HAP-1 (cell line): Measurements from ENCODE around the gene CDKL4.
"Not testable (repeated sequence)": the region's sequence is repeated elsewhere in the genome, so short reads cannot be mapped to it uniquely, and the experiment has no call there.

Experiments
- DNase-seq, 2 experiments: peaks; one replicate each; pipeline ENCODE4 v3.0.0-alpha.2; 2016 to 2020; ENCODE audit warnings: low spot score in 2 of 2
- H3K27me3 ChIP-seq: fragments of 250-450 bp; sonication (Bioruptor Pico); 2 replicates; pipeline ENCODE4 v1.5.1; 2020; ENCODE audit warnings: low read depth, mild to moderate bottlenecking, moderate library complexity
- H3K36me3 ChIP-seq: fragments of 250-450 bp; sonication (Bioruptor Pico); replicated peaks from 2 replicates; pipeline ENCODE4 v1.5.1; 2020; ENCODE audit warnings: mild to moderate bottlenecking
- H3K4me1 ChIP-seq: fragments of 250-450 bp; sonication (Bioruptor Pico); 2 replicates; pipeline ENCODE4 v1.5.1; 2020; ENCODE audit warnings: mild to moderate bottlenecking
- H3K4me3 ChIP-seq: fragments of 250-450 bp; sonication (Bioruptor Pico); 2 replicates; pipeline ENCODE4 v1.5.1; 2020; ENCODE audit warnings: mild to moderate bottlenecking, moderate library complexity
- H3K9me3 ChIP-seq: fragments of 250-450 bp; sonication (Bioruptor Pico); 2 replicates; pipeline ENCODE4 v1.5.1; 2020; ENCODE audit warnings: mild to moderate bottlenecking, moderate library complexity
- in situ Hi-C: fragments of 300-500 bp; cut with MboI; formaldehyde crosslinking; loops from 3 replicates; pipeline ENCODE4 v1.14.3; 2020; ENCODE audit warnings: low sequenced_read_pairs, inconsistent platforms, mixed read lengths

Gene CDKL4

DNA sequence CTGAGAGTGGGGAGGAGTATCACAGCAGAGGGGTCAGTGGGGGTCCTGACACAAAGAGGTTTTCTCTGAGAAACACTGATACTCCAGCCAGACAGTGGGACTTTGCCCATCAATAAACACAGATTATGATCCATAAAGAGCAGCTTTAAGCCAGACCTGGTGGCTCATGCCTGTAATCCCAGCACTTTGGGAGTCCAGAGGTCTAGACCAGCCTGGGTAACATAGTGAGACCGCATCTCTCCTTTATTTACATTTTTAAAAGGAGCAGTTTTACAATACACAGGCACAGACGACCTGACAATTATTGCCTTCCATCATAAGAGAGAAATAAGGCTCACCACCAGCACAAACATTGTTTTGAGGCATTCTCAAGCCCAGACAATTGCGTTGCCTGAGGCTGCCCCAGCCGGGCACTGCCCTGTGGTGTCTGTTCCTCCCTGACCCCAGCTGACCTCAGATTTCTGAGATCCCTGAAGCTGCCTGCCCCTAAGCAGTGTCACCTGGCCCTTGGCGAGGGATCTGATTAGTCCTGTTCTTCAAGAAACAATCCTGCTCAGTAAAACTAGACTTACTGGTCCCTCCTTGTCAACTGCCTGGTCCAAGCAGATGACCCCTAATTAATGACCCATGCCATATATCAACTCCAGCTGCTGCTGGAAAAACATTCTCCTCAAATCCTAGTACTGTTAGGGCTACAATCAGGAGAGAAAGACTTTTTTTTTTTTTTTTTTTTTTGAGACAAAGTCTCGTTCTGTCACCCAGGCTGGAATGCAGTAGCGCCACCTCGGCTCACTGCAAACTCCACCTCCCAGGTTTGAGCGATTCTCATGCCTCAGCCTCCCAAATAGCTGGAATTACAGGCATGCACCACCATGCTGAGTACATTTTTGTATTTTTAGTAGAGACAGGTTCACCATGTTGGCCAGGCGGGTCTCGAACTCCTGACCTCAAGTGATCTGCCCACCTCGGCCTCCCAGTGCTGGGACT is 63.5 kb downstream of the CDKL4 start:
- in situ Hi-C loops: no loop called here
- Histone ChIP-seq H3K27me3 (no peaks in the 10 kb centered on the region), H3K36me3 (no peaks in the 10 kb centered on the region), H3K4me1 (peaks cover 11% of the 10 kb centered on the region), H3K4me3 (no peak overlapping the region), H3K9me3 (no peaks in the 10 kb centered on the region)
- no peak for DNase-seq

GRCh38 chr2:39178756-39179155 is 65.0 kb downstream of the CDKL4 start:
- no peaks in the 10 kb centered on the region for H3K36me3 ChIP-seq
- H3K9me3 ChIP-seq: no peaks in the 10 kb centered on the region
- no peak for DNase-seq
- H3K4me1 ChIP-seq: peaks cover 16% of the 10 kb centered on the region
- no peak overlapping the region for H3K4me3 ChIP-seq
- in situ Hi-C loops: no loop called here
- H3K27me3 ChIP-seq: no peaks in the 10 kb centered on the region

- Histone ChIP-seq H3K9me3 (no peaks in the 10 kb centered on the region), H3K36me3 (no peaks in the 10 kb centered on the region), H3K27me3 (no peaks in the 10 kb centered on the region), H3K4me3 (no peak overlapping the region), H3K4me1 (peaks cover 16% of the 10 kb centered on the region)
- no peak for DNase-seq
- in situ Hi-C loops: no loop called here
Observed at GRCh38 chr2:39176997-39177396, 66.8 kb downstream of the CDKL4 start.

DNA sequence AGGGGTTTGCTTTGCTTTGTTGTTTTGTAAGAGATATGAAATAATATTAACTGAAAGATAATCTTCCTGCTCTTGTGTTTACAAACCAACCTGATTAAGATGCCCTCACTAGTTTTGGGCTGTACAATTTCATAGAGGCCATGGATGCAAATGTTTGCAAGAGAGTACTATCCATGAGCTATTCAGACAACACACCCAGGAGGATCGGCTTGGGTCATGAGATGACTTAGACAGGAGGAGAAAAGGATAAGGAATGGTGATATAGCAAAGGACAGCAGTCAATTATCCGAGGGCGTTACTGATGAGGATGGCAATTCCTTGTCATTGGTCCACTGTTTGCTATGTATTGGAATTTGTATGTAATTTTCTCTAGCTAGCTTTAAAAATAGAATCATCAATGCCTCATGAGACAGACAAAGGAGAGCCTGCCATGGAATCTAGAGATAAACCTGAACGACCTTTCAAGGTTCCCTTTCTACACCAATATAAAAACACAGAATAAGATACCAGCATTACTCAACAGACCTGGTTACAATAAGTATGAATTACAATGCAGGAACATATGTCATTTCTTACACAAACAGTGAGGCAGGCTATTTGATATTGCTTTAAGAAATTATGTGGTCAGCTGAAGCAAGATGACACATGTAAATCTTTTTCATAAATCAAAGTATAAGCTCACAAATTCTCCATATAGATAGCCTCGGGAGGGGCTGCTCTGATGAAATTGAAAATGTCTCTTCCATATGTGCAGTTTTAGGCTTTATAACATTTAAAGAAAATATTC is 68.6 kb downstream of the CDKL4 start:
- peaks cover 20% of the 10 kb centered on the region for H3K4me1 ChIP-seq
- no peaks in the 10 kb centered on the region for H3K36me3 ChIP-seq
- peak in 1 of 2 experiments; percentile 51 for DNase-seq
- no peaks in the 10 kb centered on the region for H3K27me3 ChIP-seq
- in situ Hi-C loops: no loop called here
- H3K9me3 ChIP-seq: no peaks in the 10 kb centered on the region
- no peak overlapping the region for H3K4me3 ChIP-seq

DNA sequence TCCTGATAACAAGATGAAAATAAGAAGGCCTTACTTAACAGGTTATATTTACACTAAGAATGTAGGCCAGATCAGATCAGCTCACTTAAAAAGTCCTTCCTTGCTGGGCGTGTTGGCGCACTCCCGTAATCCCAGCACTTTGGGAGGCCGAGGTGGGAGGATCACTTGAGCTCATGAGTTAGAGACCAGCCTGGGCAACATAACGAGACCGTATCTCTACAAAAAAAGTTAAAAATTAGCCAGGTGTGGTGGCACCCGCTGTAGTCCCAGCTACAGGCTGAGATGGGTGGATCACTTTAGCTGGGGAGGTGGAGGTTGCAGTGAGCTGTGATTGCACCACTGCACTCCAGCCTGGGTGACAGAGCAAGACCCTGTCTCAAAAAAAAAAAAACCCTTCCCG is 69.7 kb downstream of the CDKL4 start:
- no peak for DNase-seq
- Histone ChIP-seq H3K36me3 (no peaks in the 10 kb centered on the region), H3K4me1 (peaks cover 20% of the 10 kb centered on the region), H3K27me3 (no peaks in the 10 kb centered on the region), H3K9me3 (no peaks in the 10 kb centered on the region), H3K4me3 (no peak overlapping the region)
- in situ Hi-C loops: no loop called here

GRCh38 chr2:39172047-39172706 is 71.6 kb downstream of the CDKL4 start:
- H3K27me3 ChIP-seq, DNase-seq, H3K9me3 ChIP-seq, H3K36me3 ChIP-seq, in situ Hi-C loops, H3K4me3 ChIP-seq: not testable (repeated sequence)
- H3K4me1 ChIP-seq: peaks cover 20% of the 10 kb centered on the region

DNA sequence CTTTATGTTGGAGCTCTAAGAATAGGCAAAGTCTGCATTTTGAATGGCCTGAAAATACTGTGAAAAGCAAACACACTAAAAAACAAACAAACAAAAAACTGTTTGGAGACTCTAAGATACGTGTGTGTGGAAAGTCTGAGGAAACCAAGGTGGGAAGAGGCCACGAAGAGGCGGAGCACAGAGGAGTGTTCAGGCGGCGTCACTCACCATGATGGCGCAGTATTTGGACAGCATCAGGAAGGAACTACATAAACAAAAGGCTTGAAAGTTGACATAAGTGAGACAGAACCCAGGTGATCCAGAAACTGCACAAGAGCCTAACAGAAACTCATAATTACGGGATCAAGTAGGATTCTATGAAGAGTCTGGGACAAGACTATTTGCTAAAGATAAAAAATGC is 72.1 kb downstream of the CDKL4 start:
- DNase-seq: no peak

DNA sequence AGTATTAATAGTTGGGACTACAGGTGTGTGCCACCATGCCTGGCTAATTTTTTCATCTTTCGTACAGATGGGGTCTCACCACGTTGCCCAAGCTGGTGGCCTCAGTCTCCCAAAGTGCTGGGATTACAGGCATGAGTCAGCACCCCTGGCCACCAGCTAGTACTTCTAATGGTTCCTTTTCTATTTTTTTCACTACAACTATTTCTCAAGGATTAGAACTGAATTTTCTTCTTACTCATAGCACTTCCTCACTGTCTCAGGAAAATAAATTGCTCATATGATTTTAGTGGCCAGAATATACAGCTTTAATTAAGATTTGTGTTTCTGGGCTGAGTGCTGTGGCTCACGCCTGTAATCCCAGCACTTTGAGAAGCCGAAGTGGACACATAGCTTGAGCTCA is 79.7 kb downstream of the CDKL4 start:
- in situ Hi-C loops: no loop called here
- H3K27me3 ChIP-seq: no peaks in the 10 kb centered on the region

More for the DNA sequence above, 72.1 kb downstream of the CDKL4 start:
- no peak overlapping the region for H3K4me3 ChIP-seq
- H3K9me3 ChIP-seq: no peaks in the 10 kb centered on the region
- peaks cover 20% of the 10 kb centered on the region for H3K4me1 ChIP-seq
- in situ Hi-C loops: no loop called here
- H3K36me3 ChIP-seq: no peaks in the 10 kb centered on the region
- no peaks in the 10 kb centered on the region for H3K27me3 ChIP-seq

GRCh38 chr2:39160982-39161381 is 82.8 kb downstream of the CDKL4 start:
- Histone ChIP-seq H3K9me3 (no peaks in the 10 kb centered on the region), H3K27me3 (no peaks in the 10 kb centered on the region), H3K36me3 (no peaks in the 10 kb centered on the region), H3K4me1 (peaks cover 4% of the 10 kb centered on the region), H3K4me3 (no peak overlapping the region)
- in situ Hi-C loops: no loop called here
- no peak for DNase-seq

More for the DNA sequence above, 79.7 kb downstream of the CDKL4 start:
- Histone ChIP-seq H3K9me3 (no peaks in the 10 kb centered on the region), H3K4me1 (peaks cover 4% of the 10 kb centered on the region), H3K4me3 (no peak overlapping the region), H3K36me3 (no peaks in the 10 kb centered on the region)
- no peak for DNase-seq

DNA sequence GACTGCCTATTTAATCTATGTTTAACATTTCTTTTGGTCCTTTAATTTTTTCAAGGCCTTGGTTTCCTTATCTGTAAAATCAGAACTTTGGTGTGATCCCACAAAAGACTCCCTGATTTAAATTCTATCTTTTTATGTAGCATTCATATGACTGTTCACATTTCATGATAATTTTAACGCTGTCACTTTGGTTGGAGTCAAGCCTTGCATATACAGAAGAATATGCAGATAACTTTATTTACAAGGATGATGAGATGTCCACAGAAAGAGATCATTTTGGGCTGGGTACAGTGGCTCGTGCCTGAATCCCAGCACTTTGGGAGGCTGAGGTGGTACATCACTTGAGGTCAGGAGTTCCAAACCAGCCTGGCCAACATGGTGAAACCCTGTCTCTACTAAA is 84.5 kb downstream of the CDKL4 start:
- H3K4me3 ChIP-seq: no peak overlapping the region
- H3K9me3 ChIP-seq: no peaks in the 10 kb centered on the region
- H3K4me1 ChIP-seq: peaks cover 4% of the 10 kb centered on the region
- H3K36me3 ChIP-seq: no peaks in the 10 kb centered on the region
- no peaks in the 10 kb centered on the region for H3K27me3 ChIP-seq
- no peak for DNase-seq
- in situ Hi-C loops: no loop called here

GRCh38 chr2:39158351-39158750 is 85.4 kb downstream of the CDKL4 start:
- Histone ChIP-seq H3K4me1 (peaks cover 4% of the 10 kb centered on the region), H3K36me3 (no peaks in the 10 kb centered on the region), H3K27me3 (no peaks in the 10 kb centered on the region), H3K9me3 (no peaks in the 10 kb centered on the region), H3K4me3 (no peak overlapping the region)
- no peak for DNase-seq
- in situ Hi-C loops: no loop called here

DNA sequence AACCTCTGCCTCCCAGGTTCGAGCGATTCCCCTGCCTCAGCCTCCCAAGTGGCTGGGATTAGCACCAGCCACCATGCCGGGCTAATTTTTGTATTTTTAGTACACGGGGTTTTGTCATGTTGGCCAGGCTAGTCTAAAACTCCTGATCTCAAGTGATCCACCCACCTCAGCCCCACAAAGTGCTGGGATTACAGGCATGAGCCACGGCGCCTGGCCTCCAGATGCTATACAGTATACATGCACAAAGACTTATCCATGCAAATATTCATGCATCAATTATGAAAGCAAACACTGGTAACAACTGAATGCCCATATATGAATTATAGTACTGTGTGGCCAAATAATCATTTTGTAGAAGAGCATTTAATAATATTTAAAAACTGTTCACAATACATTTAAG is 86.9 kb downstream of the CDKL4 start:
- no peaks in the 10 kb centered on the region for H3K36me3 ChIP-seq
- H3K4me1 ChIP-seq: peaks cover 4% of the 10 kb centered on the region
- H3K27me3 ChIP-seq: no peaks in the 10 kb centered on the region
- H3K4me3 ChIP-seq: no peak overlapping the region
- DNase-seq: no peak
- H3K9me3 ChIP-seq: no peaks in the 10 kb centered on the region
- in situ Hi-C loops: no loop called here

GRCh38 chr2:39156107-39156506 is 87.7 kb downstream of the CDKL4 start:
- in situ Hi-C loops: no loop called here
- Histone ChIP-seq H3K36me3 (no peaks in the 10 kb centered on the region), H3K4me3 (no peak overlapping the region), H3K27me3 (no peaks in the 10 kb centered on the region), H3K9me3 (no peaks in the 10 kb centered on the region), H3K4me1 (peaks cover 3% of the 10 kb centered on the region)
- no peak for DNase-seq

GRCh38 chr2:39155573-39155972 is 88.2 kb downstream of the CDKL4 start:
- H3K4me3 ChIP-seq, in situ Hi-C loops, H3K9me3 ChIP-seq, H3K27me3 ChIP-seq, DNase-seq, H3K36me3 ChIP-seq, H3K4me1 ChIP-seq: not testable (repeated sequence)
